NCI-H524 treated with DMSO at 0.1 percent for 48 hours (cell line): ENCODE results near the gene LAMTOR4.
"Not testable (repeated sequence)": the region's sequence is repeated elsewhere in the genome, so short reads cannot be mapped to it uniquely, and the experiment has no call there.

Experiments
- DNase-seq: peaks from one replicate; lab custom pipeline; 2025; lab: John Stamatoyannopoulos, UW

LAMTOR4 gene

GRCh38 chr7:100122568-100122967 is 26.1 kb upstream of the LAMTOR4 start:
- no peak for DNase-seq

- DNase-seq: no peak
Measured at GRCh38 chr7:100124301-100125230, 24.2 kb upstream of the LAMTOR4 start.

GRCh38 chr7:100126239-100126930 is 22.3 kb upstream of the LAMTOR4 start:
- DNase-seq: no peak

GRCh38 chr7:100126931-100127865 is 21.5 kb upstream of the LAMTOR4 start, which contains the start of gene MBLAC1:
TSS of gene MBLAC1 (plus strand) at chr7:100126967. CDS start at chr7:100127396, 429 bp downstream.
- peak; percentile 50 for DNase-seq

- no peak for DNase-seq
Measured at GRCh38 chr7:100127866-100128636, 20.7 kb upstream of the LAMTOR4 start.

- DNase-seq: no peak
Measured at GRCh38 chr7:100128637-100128963, 20.1 kb upstream of the LAMTOR4 start.

- DNase-seq: not testable (repeated sequence)
Measured at GRCh38 chr7:100130220-100130607, 18.5 kb upstream of the LAMTOR4 start.

GRCh38 chr7:100130608-100131453 is 17.9 kb upstream of the LAMTOR4 start:
- no peak for DNase-seq

- peak; percentile 20 for DNase-seq
Measured at GRCh38 chr7:100132126-100132525, 16.6 kb upstream of the LAMTOR4 start.

GRCh38 chr7:100132697-100133151 is 16.0 kb upstream of the LAMTOR4 start:
- no peak for DNase-seq

- no peak for DNase-seq
Measured at GRCh38 chr7:100137851-100138760, 10.6 kb upstream of the LAMTOR4 start.

- no peak for DNase-seq
Measured at GRCh38 chr7:100141555-100141949, 7.2 kb upstream of the LAMTOR4 start.

- DNase-seq: no peak
Measured at GRCh38 chr7:100142461-100142860, 6.3 kb upstream of the LAMTOR4 start.

- not testable (repeated sequence) for DNase-seq
Measured at GRCh38 chr7:100146350-100146749, 2.4 kb upstream of the LAMTOR4 start.

- DNase-seq: no peak
Measured at GRCh38 chr7:100147278-100147677, 1.4 kb upstream of the LAMTOR4 start.

- no peak for DNase-seq
Measured at GRCh38 chr7:100148225-100148558, 526 bp upstream of the LAMTOR4 start.

- no peak for DNase-seq
Measured at GRCh38 chr7:100152404-100152803, 3.7 kb downstream of the LAMTOR4 start.

GRCh38 chr7:100152937-100153666 is 4.4 kb downstream of the LAMTOR4 start:
- no peak for DNase-seq
